DND-41 (cell line): ENCODE results near the gene C17orf100.
"Not testable (repeated sequence)": the region's sequence is repeated elsewhere in the genome, so short reads cannot be mapped to it uniquely, and the experiment has no call there.

Source experiments
- ATAC-seq: fragments of 200-7000 bp; cut with Tn5 transposase; 3 replicates; pipeline ENCODE4 v1.9.1; 2021; ENCODE audit warnings: low read depth; ENCODE audit not compliant: insufficient read depth
- DNase-seq: peaks from one replicate; pipeline ENCODE4 v3.0.0-alpha.2; 2020
- H2AFZ ChIP-seq: 2 replicates; pipeline ENCODE4 v1.6.0; 2012; ENCODE audit warnings: low read depth, low read length
- H3K27ac ChIP-seq: 2 replicates; pipeline ENCODE4 v1.5.1; 2012; ENCODE audit warnings: low read length, inconsistent platforms
- H3K27me3 ChIP-seq: fragments of 200-600 bp; sonication (generic); 2 replicates; pipeline ENCODE4 v1.6.0; 2012; ENCODE audit warnings: low read length, mild to moderate bottlenecking, inconsistent platforms; ENCODE audit not compliant: insufficient read depth, poor library complexity
- H3K36me3 ChIP-seq: 2 replicates; pipeline ENCODE4 v1.5.1; 2012; ENCODE audit warnings: low read length, inconsistent platforms; ENCODE audit not compliant: insufficient read depth
- H3K4me1 ChIP-seq: 2 replicates; pipeline ENCODE4 v1.5.1; 2012; ENCODE audit warnings: mild to moderate bottlenecking, low read length; ENCODE audit not compliant: insufficient read depth
- H3K4me2 ChIP-seq: 2 replicates; pipeline ENCODE4 v1.6.0; 2012; ENCODE audit warnings: mild to moderate bottlenecking, moderate library complexity, low read length, inconsistent platforms; ENCODE audit not compliant: insufficient read depth
- H3K4me3 ChIP-seq, 2 experiments: fragments of 200-600 bp in 1 of 2; shearing (Covaris generic) in 1 of 2; 2 replicates each; pipeline ENCODE4 v1.5.1; 2012 to 2016; ENCODE audit warnings: inconsistent platforms in 2 of 2, low read length in 2 of 2, mild to moderate bottlenecking in 2 of 2, low read depth in 1 of 2, moderate library complexity in 1 of 2
- H3K79me2 ChIP-seq: 2 replicates; pipeline ENCODE4 v1.6.0; 2012; ENCODE audit warnings: low read length, inconsistent platforms; ENCODE audit not compliant: insufficient read depth
- H3K9ac ChIP-seq: 2 replicates; pipeline ENCODE4 v1.6.0; 2012; ENCODE audit warnings: low read depth, mild to moderate bottlenecking, inconsistent platforms, low read length, moderate library complexity
- H3K9me3 ChIP-seq: 2 replicates; pipeline ENCODE4 v1.5.1; 2012; ENCODE audit warnings: low read length, moderate library complexity, mild to moderate bottlenecking, inconsistent platforms; ENCODE audit not compliant: insufficient read depth, severe bottlenecking
- H4K20me1 ChIP-seq: 2 replicates; pipeline ENCODE4 v1.6.0; 2012; ENCODE audit warnings: low read length; ENCODE audit not compliant: insufficient read depth
- CTCF ChIP-seq: IDR thresholded peaks from 2 replicates; pipeline ENCODE4 v1.5.1; 2012; ENCODE audit warnings: borderline replicate concordance, low read length, moderate library complexity, mild to moderate bottlenecking; ENCODE audit not compliant: poor library complexity, severe bottlenecking; ENCODE audit errors: extremely low read depth
- EZH2 ChIP-seq: IDR thresholded peaks from 3 replicates; pipeline ENCODE4 v1.6.1; 2012; ENCODE audit warnings: borderline replicate concordance, low read depth, mild to moderate bottlenecking, moderate library complexity, low read length, inconsistent platforms; ENCODE audit not compliant: severe bottlenecking

C17orf100 gene

GRCh38 chr17:6648181-6648580, 3.4 kb upstream of the C17orf100 start:
- H3K4me1 ChIP-seq: peaks cover 57% of the 10 kb centered on the region
- no peak overlapping the region for H3K9ac ChIP-seq
- peak; percentile 51 for TF ChIP-seq CTCF
- TF ChIP-seq EZH2: no peak
- H3K79me2 ChIP-seq: peaks cover 79% of the 10 kb centered on the region
- DNase-seq (no peak), ATAC-seq (no peak)
- no peak overlapping the region for H3K4me3 ChIP-seq
- H3K27ac ChIP-seq: no peak overlapping the region
- no peak overlapping the region for H2AFZ ChIP-seq
- H3K36me3 ChIP-seq: peaks cover 56% of the 10 kb centered on the region
- peak overlapping the region; percentile 14; the same call in 1 of the 2 replicates for H3K4me2 ChIP-seq
- peaks cover 34% of the 10 kb centered on the region; the same call in 1 of the 2 replicates for H4K20me1 ChIP-seq
- no peaks in the 10 kb centered on the region for H3K9me3 ChIP-seq
- H3K27me3 ChIP-seq: no peaks in the 10 kb centered on the region

GRCh38 chr17:6651919-6652452, 424 bp downstream of the C17orf100 start:
- peak; percentile 7; the same call in 2 of the 3 replicates for ATAC-seq
- H4K20me1 ChIP-seq: peaks cover 22% of the 10 kb centered on the region; the same call in 1 of the 2 replicates

GRCh38 chr17:6654841-6655731, 3.5 kb downstream of the C17orf100 start:
- Histone ChIP-seq H3K4me1 (peaks cover 36% of the 10 kb centered on the region), H3K9me3 (no peaks in the 10 kb centered on the region), H3K79me2 (peaks cover 17% of the 10 kb centered on the region), H3K4me2 (no peak overlapping the region), H2AFZ (no peak overlapping the region), H3K27me3 (peaks cover 4% of the 10 kb centered on the region), H4K20me1 (peaks cover 2% of the 10 kb centered on the region; the same call in 1 of the 2 replicates), H3K36me3 (peaks cover 3% of the 10 kb centered on the region; the same call in 1 of the 2 replicates), H3K9ac (no peak overlapping the region), H3K27ac (no peak overlapping the region), H3K4me3 (no peak overlapping the region)
- DNase-seq: no peak
- ATAC-seq: no peak
- TF ChIP-seq EZH2 (no peak), CTCF (no peak)

More at GRCh38 chr17:6651919-6652452, 424 bp downstream of the C17orf100 start:
- peak overlapping the region; percentile 69 for H3K9ac ChIP-seq
- H3K4me3 ChIP-seq: peak overlapping the region; percentile 84 to 88; a peak in 3 of 4 replicates
- peak overlapping the region; percentile 95 for H3K4me2 ChIP-seq
- H3K9me3 ChIP-seq: no peaks in the 10 kb centered on the region
- peak overlapping the region; percentile 89 for H2AFZ ChIP-seq
- DNase-seq: peak; percentile 32
- H3K79me2 ChIP-seq: peaks cover 48% of the 10 kb centered on the region
- peaks cover 56% of the 10 kb centered on the region for H3K4me1 ChIP-seq
- peak overlapping the region; percentile 79 for H3K27ac ChIP-seq
- H3K36me3 ChIP-seq: peaks cover 28% of the 10 kb centered on the region
- H3K27me3 ChIP-seq: peaks cover 4% of the 10 kb centered on the region
- TF ChIP-seq EZH2 (no peak), CTCF (no peak)

- H3K79me2 ChIP-seq, H3K4me3 ChIP-seq, H3K4me2 ChIP-seq, DNase-seq, H3K9me3 ChIP-seq, H2AFZ ChIP-seq, H3K36me3 ChIP-seq, H3K27ac ChIP-seq, ATAC-seq, H3K27me3 ChIP-seq, H3K9ac ChIP-seq, H4K20me1 ChIP-seq: not testable (repeated sequence)
- H3K4me1 ChIP-seq: peaks cover 30% of the 10 kb centered on the region
Measured at GRCh38 chr17:6655732-6656361, 4.3 kb downstream of the C17orf100 start.

- ATAC-seq, H3K27ac ChIP-seq, H3K9me3 ChIP-seq, H2AFZ ChIP-seq, DNase-seq, H3K79me2 ChIP-seq, H3K4me2 ChIP-seq, H3K36me3 ChIP-seq, H3K4me3 ChIP-seq, H4K20me1 ChIP-seq, H3K9ac ChIP-seq: not testable (repeated sequence)
- H3K4me1 ChIP-seq: peaks cover 25% of the 10 kb centered on the region
- H3K27me3 ChIP-seq: peaks cover 18% of the 10 kb centered on the region
Measured at GRCh38 chr17:6656797-6657632, 5.5 kb downstream of the C17orf100 start.
